K562 (cell line): ENCODE data around the gene ATP5F1D. TPM values are rescaled to one million over a fixed set of nuclear protein-coding genes. Genes with fewer than 3 reads are reported as not detected.
A peak's percentile ranks its signal among the peaks of the same experiment; 100 is the strongest.

Experiments
- BACH1 ChIP-seq: fragments of 200-800 bp; sonication (Bioruptor generic); IDR thresholded peaks from 2 replicates; pipeline ENCODE4 v1.6.1; 2016; ENCODE audit warnings: missing genetic modification characterization, missing compliant biosample characterization
- BCOR ChIP-seq: fragments of 450-650 bp; IDR thresholded peaks from 2 replicates; pipeline ENCODE4 v1.6.1; 2016
- CCNT2 ChIP-seq: IDR thresholded peaks from 2 replicates; pipeline ENCODE4 v1.6.1; 2011; ENCODE audit warnings: borderline replicate concordance, low read depth, mild to moderate bottlenecking, moderate library complexity, mixed read lengths, low read length; ENCODE audit not compliant: insufficient read length; ENCODE audit errors: extremely low read depth
- CTBP1 ChIP-seq: fragments of 450-650 bp; IDR thresholded peaks from 2 replicates; pipeline ENCODE4 v1.6.1; 2016; ENCODE audit warnings: borderline replicate concordance
- CTCF ChIP-seq, 3 experiments: IDR thresholded peaks in 2 of 3; conservative IDR thresholded peaks in 1 of 3; 2 replicates each; pipeline ENCODE4 v1.5.1; 2011 to 2012; ENCODE audit warnings: low read length in 3 of 3, mild to moderate bottlenecking in 3 of 3, control low read depth in 2 of 3, improper control_type of control experiment in 1 of 3, inconsistent platforms in 1 of 3, low read depth in 1 of 3, mixed read lengths in 1 of 3, moderate library complexity in 1 of 3; ENCODE audit not compliant: insufficient read depth in 2 of 3
- FOSL1 ChIP-seq: fragments of 200-800 bp; sonication (Bioruptor generic); conservative IDR thresholded peaks from 2 replicates; pipeline ENCODE4 v1.6.1; 2016; ENCODE audit warnings: missing genetic modification characterization, missing compliant biosample characterization
- NR2C2 ChIP-seq, 2 experiments: fragments of 200-800 bp in 1 of 2; sonication (Bioruptor generic) in 1 of 2; sonication (generic) in 1 of 2; formaldehyde crosslinking in 1 of 2; IDR thresholded peaks; 2 replicates each; pipeline versions ENCODE4 v1.6.1 to v1.8.0; 2016 to 2022; ENCODE audit warnings: mild to moderate bottlenecking in 1 of 2, missing compliant biosample characterization in 1 of 2, missing genetic modification characterization in 1 of 2, missing genetic modification reagents in 1 of 2
- TCF15 ChIP-seq: fragments of 250-450 bp; sonication (Bioruptor Pico); IDR thresholded peaks from 2 replicates; pipeline ENCODE4 v1.8.0; 2022; ENCODE audit warnings: moderate library complexity, mild to moderate bottlenecking, inconsistent platforms
- TEAD1 ChIP-seq, 2 experiments: fragments of 450-650 bp in 1 of 2; sonication (generic) in 1 of 2; formaldehyde crosslinking; IDR thresholded peaks; 2 replicates each; pipeline versions ENCODE4 v1.4.0 to v1.8.0; 2020 to 2022; ENCODE audit warnings: mild to moderate bottlenecking in 2 of 2, missing genetic modification reagents in 1 of 2
- ZNF316 ChIP-seq: fragments of 450-650 bp; IDR thresholded peaks from 2 replicates; pipeline ENCODE4 v1.6.1; 2016
- ZNF41 ChIP-seq: fragments of 250-450 bp; sonication (Bioruptor Pico); conservative IDR thresholded peaks from 2 replicates; pipeline ENCODE4 v1.4.0; 2020; ENCODE audit warnings: mild to moderate bottlenecking
- ZNF644 ChIP-seq: fragments of 200-800 bp; sonication (Bioruptor generic); IDR thresholded peaks from 2 replicates; pipeline ENCODE4 v1.6.1; 2016; ENCODE audit warnings: low read depth, missing genetic modification characterization, missing compliant biosample characterization
- ZNF655 ChIP-seq: fragments of 250-450 bp; sonication (Bioruptor Pico); IDR thresholded peaks from 2 replicates; pipeline ENCODE4 v1.5.0; 2021
- polyA plus RNA-seq, 8 experiments: library from polyadenylated mRNA; depleted of rRNA in 4 of 8; stranded (reverse) in 5 of 8; unstranded in 3 of 8; fragments of >200 nt; fragmentation: Nextera tagmentation in 2 of 8; fragmentation: Illumina TruSeq in 1 of 8; extraction: Ambion mirVana in 2 of 8; extraction: Trizol in 1 of 8; gene quantifications; 2 replicates each; pipeline versions ENCODE4 v1.2.1 to v1.2.3, GENCODE V29; 2011 to 2014; ENCODE audit warnings: inconsistent platforms in 1 of 8, missing spikeins in 1 of 8
- total RNA-seq, 7 experiments: library from RNA; depleted of rRNA in 6 of 7; stranded (reverse); fragments of >200 nt in 6 of 7; fragmentation: Illumina TruSeq in 2 of 7; extraction: Trizol in 2 of 7; gene quantifications; 2 replicates each; pipeline versions ENCODE4 v1.2.1 to v1.2.3, GENCODE V29; 2011 to 2021; ENCODE audit warnings: low replicate concordance in 1 of 7
- TF ChIP-seq, protein P1 (sequence below): fragments of 200-800 bp; sonication (Bioruptor generic); IDR thresholded peaks from 2 replicates; pipeline ENCODE4 v1.6.1; 2017; ENCODE audit warnings: missing genetic modification characterization, missing compliant biosample characterization
- TF ChIP-seq, protein P2 (sequence below): fragments of 250-450 bp; sonication (Bioruptor Pico); IDR thresholded peaks from 2 replicates; pipeline ENCODE4 v1.9.0; 2021; ENCODE audit warnings: mild to moderate bottlenecking, inconsistent platforms
- TF ChIP-seq, protein P3 (sequence below): IDR thresholded peaks from 2 replicates; pipeline ENCODE4 v1.6.1; 2011; ENCODE audit warnings: borderline replicate concordance, low read depth, mild to moderate bottlenecking, moderate library complexity, low read length; ENCODE audit not compliant: insufficient read depth, poor library complexity, severe bottlenecking

Gene ATP5F1D
- total and polyA plus RNA-seq, 9 of the 15 experiments (the other 6 are each of a cell fraction or from before 2014, with no cell fraction given) = 3.9 to 409 (median 36.8) TPM

- TF ChIP-seq, protein P1, sequence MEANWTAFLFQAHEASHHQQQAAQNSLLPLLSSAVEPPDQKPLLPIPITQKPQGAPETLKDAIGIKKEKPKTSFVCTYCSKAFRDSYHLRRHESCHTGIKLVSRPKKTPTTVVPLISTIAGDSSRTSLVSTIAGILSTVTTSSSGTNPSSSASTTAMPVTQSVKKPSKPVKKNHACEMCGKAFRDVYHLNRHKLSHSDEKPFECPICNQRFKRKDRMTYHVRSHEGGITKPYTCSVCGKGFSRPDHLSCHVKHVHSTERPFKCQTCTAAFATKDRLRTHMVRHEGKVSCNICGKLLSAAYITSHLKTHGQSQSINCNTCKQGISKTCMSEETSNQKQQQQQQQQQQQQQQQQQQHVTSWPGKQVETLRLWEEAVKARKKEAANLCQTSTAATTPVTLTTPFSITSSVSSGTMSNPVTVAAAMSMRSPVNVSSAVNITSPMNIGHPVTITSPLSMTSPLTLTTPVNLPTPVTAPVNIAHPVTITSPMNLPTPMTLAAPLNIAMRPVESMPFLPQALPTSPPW (CRISPR knock-in tag) = peak; percentile 54
- TF ChIP-seq CCNT2 = peak; percentile 81
- peak in 1 of 2 experiments; percentile 38; a peak in 1 of 4 replicates for TF ChIP-seq TEAD1 (CRISPR knock-in tag; IDR thresholded peaks at IDR 0.05)
- peak; percentile 64; the same call in 1 of the 2 replicates for TF ChIP-seq BACH1 (tag)
- TF ChIP-seq, protein P2, sequence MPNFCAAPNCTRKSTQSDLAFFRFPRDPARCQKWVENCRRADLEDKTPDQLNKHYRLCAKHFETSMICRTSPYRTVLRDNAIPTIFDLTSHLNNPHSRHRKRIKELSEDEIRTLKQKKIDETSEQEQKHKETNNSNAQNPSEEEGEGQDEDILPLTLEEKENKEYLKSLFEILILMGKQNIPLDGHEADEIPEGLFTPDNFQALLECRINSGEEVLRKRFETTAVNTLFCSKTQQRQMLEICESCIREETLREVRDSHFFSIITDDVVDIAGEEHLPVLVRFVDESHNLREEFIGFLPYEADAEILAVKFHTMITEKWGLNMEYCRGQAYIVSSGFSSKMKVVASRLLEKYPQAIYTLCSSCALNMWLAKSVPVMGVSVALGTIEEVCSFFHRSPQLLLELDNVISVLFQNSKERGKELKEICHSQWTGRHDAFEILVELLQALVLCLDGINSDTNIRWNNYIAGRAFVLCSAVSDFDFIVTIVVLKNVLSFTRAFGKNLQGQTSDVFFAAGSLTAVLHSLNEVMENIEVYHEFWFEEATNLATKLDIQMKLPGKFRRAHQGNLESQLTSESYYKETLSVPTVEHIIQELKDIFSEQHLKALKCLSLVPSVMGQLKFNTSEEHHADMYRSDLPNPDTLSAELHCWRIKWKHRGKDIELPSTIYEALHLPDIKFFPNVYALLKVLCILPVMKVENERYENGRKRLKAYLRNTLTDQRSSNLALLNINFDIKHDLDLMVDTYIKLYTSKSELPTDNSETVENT (CRISPR knock-in tag) = 0 out of 2 replicates have a peak, but pooled peaks have one; percentile 27
- 0 out of 2 replicates have a peak, but pooled peaks have one; percentile 35 for TF ChIP-seq ZNF644 (tag)
- TF ChIP-seq BCOR = no peak
- peak; percentile 97 for TF ChIP-seq FOSL1 (tag)
- peak; percentile 31; the same call in 1 of the 2 replicates for TF ChIP-seq ZNF316
- TF ChIP-seq, protein P3, sequence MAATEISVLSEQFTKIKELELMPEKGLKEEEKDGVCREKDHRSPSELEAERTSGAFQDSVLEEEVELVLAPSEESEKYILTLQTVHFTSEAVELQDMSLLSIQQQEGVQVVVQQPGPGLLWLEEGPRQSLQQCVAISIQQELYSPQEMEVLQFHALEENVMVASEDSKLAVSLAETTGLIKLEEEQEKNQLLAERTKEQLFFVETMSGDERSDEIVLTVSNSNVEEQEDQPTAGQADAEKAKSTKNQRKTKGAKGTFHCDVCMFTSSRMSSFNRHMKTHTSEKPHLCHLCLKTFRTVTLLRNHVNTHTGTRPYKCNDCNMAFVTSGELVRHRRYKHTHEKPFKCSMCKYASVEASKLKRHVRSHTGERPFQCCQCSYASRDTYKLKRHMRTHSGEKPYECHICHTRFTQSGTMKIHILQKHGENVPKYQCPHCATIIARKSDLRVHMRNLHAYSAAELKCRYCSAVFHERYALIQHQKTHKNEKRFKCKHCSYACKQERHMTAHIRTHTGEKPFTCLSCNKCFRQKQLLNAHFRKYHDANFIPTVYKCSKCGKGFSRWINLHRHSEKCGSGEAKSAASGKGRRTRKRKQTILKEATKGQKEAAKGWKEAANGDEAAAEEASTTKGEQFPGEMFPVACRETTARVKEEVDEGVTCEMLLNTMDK = peak; percentile 92
- TF ChIP-seq ZNF41 (CRISPR knock-in tag) = 0 out of 2 replicates have a peak, but pooled peaks have one; percentile 11
- TF ChIP-seq ZNF655 (CRISPR knock-in tag) = no peak
- peak; percentile 69 to 85 (median 74) for TF ChIP-seq CTCF (IDR thresholded peaks at IDR 0.05 in 2 of 3, conservative IDR thresholded peaks at IDR 0.05 in 1 of 3; ENCODE audit: insufficient read depth in 2 of 3, low read depth in 1 of 3, low read length in 3 of 3)
- TF ChIP-seq TCF15 (CRISPR knock-in tag) = no peak
- TF ChIP-seq NR2C2 (CRISPR knock-in tag; IDR thresholded peaks at IDR 0.05) = no peak
- TF ChIP-seq NR2C2 (tag; IDR thresholded peaks at IDR 0.05) = 0 out of 2 replicates have a peak, but pooled peaks have one; percentile 46
- TF ChIP-seq CTBP1 = peak; percentile 98
Observed at GRCh38 chr19:1248786-1249297, 7.3 kb downstream of the ATP5F1D start (continued).
